ENCODE data around the gene MAD1L1. TPM values are rescaled to one million over a fixed set of nuclear protein-coding genes. Genes with fewer than 3 reads are reported as not detected.

The MAD1L1 gene
- total RNA-seq, 4 donors from 2014 or later: 60.3 to 149 (median 73.7) TPM

- 49 to 55% methylated on average over 34 of the region's 34 CpGs for WGBS, 2 donors
Observed at GRCh38 chr7:2110610-2111396, 121.9 kb downstream of the MAD1L1 start.

DNA sequence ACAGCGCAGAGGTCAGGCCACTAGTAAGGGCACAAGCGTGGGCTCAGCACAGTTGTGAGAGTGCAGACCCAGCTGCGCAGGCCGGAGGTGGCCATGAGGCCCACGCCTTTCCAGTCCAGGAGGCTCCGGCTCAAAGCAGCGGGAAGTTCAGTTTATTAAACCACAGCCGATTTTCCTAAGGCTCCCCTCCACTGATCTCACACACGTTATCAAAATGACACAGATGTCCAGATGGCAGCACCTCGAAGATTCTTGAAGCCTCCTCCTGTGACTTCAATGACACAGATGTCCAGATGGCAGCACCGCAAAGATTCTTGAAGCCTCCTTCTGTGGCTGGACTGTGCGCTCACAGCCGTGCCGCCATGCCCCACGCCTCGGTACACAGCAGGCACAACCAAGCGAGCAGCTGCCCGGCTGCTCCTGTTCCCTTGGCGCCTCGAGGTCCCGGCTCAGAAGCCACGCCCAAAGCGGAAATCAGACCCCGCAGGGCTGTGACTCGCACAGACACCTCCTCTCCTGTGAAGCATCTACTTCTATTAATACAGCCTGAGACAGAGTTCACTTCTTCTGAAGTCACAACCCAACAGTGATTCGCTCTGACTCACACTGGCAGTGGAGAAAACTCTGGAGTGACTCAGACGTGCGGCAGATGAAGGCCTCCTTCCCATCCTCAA lies 122.7 kb downstream of the MAD1L1 start:
- TF ChIP-seq EP300 (IDR thresholded peaks at IDR 0.05): peak in 1 of 2 donors; percentile 49
- TF ChIP-seq, protein P1, sequence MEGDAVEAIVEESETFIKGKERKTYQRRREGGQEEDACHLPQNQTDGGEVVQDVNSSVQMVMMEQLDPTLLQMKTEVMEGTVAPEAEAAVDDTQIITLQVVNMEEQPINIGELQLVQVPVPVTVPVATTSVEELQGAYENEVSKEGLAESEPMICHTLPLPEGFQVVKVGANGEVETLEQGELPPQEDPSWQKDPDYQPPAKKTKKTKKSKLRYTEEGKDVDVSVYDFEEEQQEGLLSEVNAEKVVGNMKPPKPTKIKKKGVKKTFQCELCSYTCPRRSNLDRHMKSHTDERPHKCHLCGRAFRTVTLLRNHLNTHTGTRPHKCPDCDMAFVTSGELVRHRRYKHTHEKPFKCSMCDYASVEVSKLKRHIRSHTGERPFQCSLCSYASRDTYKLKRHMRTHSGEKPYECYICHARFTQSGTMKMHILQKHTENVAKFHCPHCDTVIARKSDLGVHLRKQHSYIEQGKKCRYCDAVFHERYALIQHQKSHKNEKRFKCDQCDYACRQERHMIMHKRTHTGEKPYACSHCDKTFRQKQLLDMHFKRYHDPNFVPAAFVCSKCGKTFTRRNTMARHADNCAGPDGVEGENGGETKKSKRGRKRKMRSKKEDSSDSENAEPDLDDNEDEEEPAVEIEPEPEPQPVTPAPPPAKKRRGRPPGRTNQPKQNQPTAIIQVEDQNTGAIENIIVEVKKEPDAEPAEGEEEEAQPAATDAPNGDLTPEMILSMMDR (IDR thresholded peaks at IDR 0.05): no peak

More at GRCh38 chr7:2110610-2111396, 121.9 kb downstream of the MAD1L1 start:
- H3K27me3 ChIP-seq: no peaks in the 10 kb centered on the region
- peaks cover 0 to 68% (median 39%) of the 10 kb centered on the region in 4 donors for H3K4me1 ChIP-seq
- H3K36me3 ChIP-seq: peaks cover 0 to 14% (median 0%) of the 10 kb centered on the region in 3 donors
- H3K27ac ChIP-seq: peak overlapping the region in 3 of 4 donors; percentile 21 to 90 (median 61)
- no peak for DNase-seq (ENCODE audit: low spot score in 2 of 2)
- H3K4me3 ChIP-seq: peak overlapping the region in 2 of 4 donors; percentile 1 to 12
- TF ChIP-seq EP300 (IDR thresholded peaks at IDR 0.05): no peak
- TF ChIP-seq POLR2A (IDR thresholded peaks at IDR 0.05): no peak
- no peaks in the 10 kb centered on the region for H3K9me3 ChIP-seq

GRCh38 chr7:2109251-2109872 lies 123.4 kb downstream of the MAD1L1 start:
- WGBS, 2 donors: 71 to 74% methylated on average over 19 to 20 of the region's 20 CpGs
- TF ChIP-seq EP300 (IDR thresholded peaks at IDR 0.05): no peak
- TF ChIP-seq POLR2A (IDR thresholded peaks at IDR 0.05): no peak
- TF ChIP-seq, protein P1 (IDR thresholded peaks at IDR 0.05): no peak
- no peak overlapping the region for H3K4me3 ChIP-seq
- no peak for DNase-seq (ENCODE audit: low spot score in 2 of 2)
- H3K36me3 ChIP-seq: peaks cover 0 to 7% (median 0%) of the 10 kb centered on the region in 3 donors
- H3K9me3 ChIP-seq: no peaks in the 10 kb centered on the region
- peak overlapping the region; percentile 54 to 90 (median 65) for H3K27ac ChIP-seq
- no peaks in the 10 kb centered on the region for H3K27me3 ChIP-seq
- H3K4me1 ChIP-seq: peaks cover 0 to 77% (median 47%) of the 10 kb centered on the region in 4 donors

More for the DNA sequence above, 122.7 kb downstream of the MAD1L1 start:
- H3K4me3 ChIP-seq: no peak overlapping the region
- H3K4me1 ChIP-seq: peaks cover 0 to 70% (median 42%) of the 10 kb centered on the region in 4 donors
- WGBS, 2 donors: 71 to 76% methylated on average over 14 to 25 of the region's 28 CpGs
- peak overlapping the region in 3 of 4 donors; percentile 54 to 90 (median 61) for H3K27ac ChIP-seq
- H3K27me3 ChIP-seq: no peaks in the 10 kb centered on the region
- no peak for DNase-seq (ENCODE audit: low spot score in 2 of 2)
- H3K9me3 ChIP-seq: no peaks in the 10 kb centered on the region
- peaks cover 0 to 14% (median 0%) of the 10 kb centered on the region in 3 donors for H3K36me3 ChIP-seq

DNA sequence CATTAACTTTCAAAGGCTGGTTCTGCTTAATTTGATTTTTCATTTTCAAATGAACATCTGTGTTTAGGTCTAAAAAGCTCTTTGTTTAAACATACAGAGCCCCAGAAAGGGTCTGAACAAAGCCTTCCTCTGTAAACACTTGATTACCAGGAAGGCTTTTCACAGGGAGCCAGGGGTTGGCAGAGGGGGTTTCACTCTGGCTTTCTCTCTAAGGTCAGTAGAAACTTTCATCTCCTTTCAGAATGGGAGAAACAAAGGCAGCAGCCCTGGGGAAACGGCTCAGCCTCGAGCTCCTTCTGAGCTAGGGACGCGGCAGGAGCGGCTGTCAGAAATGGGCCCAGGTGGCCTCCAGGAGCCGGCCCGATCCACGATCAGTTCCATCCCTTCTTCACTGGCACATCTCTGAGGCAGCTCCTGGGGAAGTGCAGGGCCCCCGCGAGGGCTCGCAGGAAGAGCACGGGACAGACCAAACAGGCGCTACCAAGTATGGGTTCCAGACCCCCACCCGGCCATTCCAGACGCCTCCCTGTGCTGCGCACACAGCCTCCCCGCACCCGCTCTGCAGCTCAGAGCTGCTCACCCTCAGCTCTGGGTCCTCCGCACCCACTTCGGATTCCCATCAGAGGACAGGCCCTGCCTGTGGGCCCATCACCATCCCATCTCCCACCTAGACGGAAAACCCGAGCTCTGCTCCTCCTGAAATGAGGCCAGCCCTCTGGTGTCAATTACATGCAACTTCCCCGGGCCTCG lies 124.1 kb downstream of the MAD1L1 start:
- Histone ChIP-seq H3K27ac (peak overlapping the region; percentile 54 to 90 (median 65)), H3K9me3 (no peaks in the 10 kb centered on the region), H3K4me3 (no peak overlapping the region), H3K36me3 (no peaks in the 10 kb centered on the region), H3K4me1 (peaks cover 0 to 84% (median 54%) of the 10 kb centered on the region in 4 donors), H3K27me3 (no peaks in the 10 kb centered on the region)
- 59 to 63% methylated on average over 24 of the region's 24 CpGs for WGBS, 2 donors
- TF ChIP-seq POLR2A (IDR thresholded peaks at IDR 0.05): no peak
- no peak for TF ChIP-seq EP300 (IDR thresholded peaks at IDR 0.05)
- TF ChIP-seq, protein P1 (IDR thresholded peaks at IDR 0.05): no peak
- no peak for DNase-seq (ENCODE audit: low spot score in 2 of 2)

- Histone ChIP-seq H3K4me3 (no peak overlapping the region), H3K27ac (peak overlapping the region; percentile 51 to 90 (median 66)), H3K27me3 (no peaks in the 10 kb centered on the region), H3K9me3 (no peaks in the 10 kb centered on the region), H3K36me3 (no peaks in the 10 kb centered on the region), H3K4me1 (peaks cover 0 to 90% (median 58%) of the 10 kb centered on the region in 4 donors)
- no peak for TF ChIP-seq POLR2A (IDR thresholded peaks at IDR 0.05)
- TF ChIP-seq, protein P1 (IDR thresholded peaks at IDR 0.05): no peak
- no peak for TF ChIP-seq EP300 (IDR thresholded peaks at IDR 0.05)
- no peak for DNase-seq (ENCODE audit: low spot score in 2 of 2)
- 65 to 72% methylated on average over 9 of the region's 9 CpGs for WGBS, 2 donors
Observed at GRCh38 chr7:2108071-2108455, 124.7 kb downstream of the MAD1L1 start.
